ENCODE results near the gene TBXAS1. TPM values are rescaled to one million over a fixed set of nuclear protein-coding genes. Genes with fewer than 3 reads are reported as not detected.

The TBXAS1 gene
- total and polyA plus RNA-seq, 2 of the 8 experiments (the other 6 are each of a cell fraction or from before 2014, with no cell fraction given): 0.86 to 2.1 TPM

DNA sequence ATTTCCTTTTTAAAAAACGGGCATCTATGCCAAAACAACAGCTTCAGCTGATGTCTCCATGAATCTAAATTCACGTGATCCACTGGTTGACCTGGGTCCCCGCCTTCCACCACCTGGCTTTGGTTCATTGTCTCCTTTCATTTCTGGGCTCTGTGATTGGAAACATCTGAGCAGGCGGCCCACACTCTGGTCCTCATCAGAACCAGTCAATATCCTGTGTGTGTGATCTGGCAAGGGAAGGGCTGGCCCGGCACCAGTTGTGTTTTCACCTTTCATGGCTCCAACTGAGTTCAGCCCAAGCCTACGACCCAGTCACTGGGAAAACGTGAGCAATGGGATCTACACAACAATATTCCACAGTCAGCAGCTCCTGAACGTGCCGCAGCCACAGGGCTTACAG is 187.5 kb downstream of the TBXAS1 start (continued):
- no peak for TF ChIP-seq CHD7 (IDR thresholded peaks at IDR 0.05; ENCODE audit: insufficient replicate concordance, low read length)
- no peak for TF ChIP-seq CTCF (IDR thresholded peaks at IDR 0.05; ENCODE audit: control extremely low read depth in 1 of 3, insufficient read depth in 1 of 3, low read depth in 1 of 3, low read length in 3 of 3)

Data from H1 (cell line).